Hepatocyte (in vitro differentiated cells): ENCODE data around the gene ACIN1.

Experiments used
- EZH2 ChIP-seq: fragments of 200-600 bp; sonication (generic); IDR thresholded peaks from 2 replicates; pipeline ENCODE4 v1.6.1; 2016; ENCODE audit warnings: antibody characterized with exemption, mild to moderate bottlenecking, borderline replicate concordance
- EZH2phosphoT487 ChIP-seq: fragments of 200-600 bp; sonication (generic); IDR thresholded peaks from one replicate; pipeline ENCODE4 v1.6.1; 2018; ENCODE audit warnings: antibody characterized with exemption, mild to moderate bottlenecking, low read depth, moderate library complexity; ENCODE audit not compliant: unreplicated experiment, severe bottlenecking

GRCh38 chr14:23009939-23010726, 84.8 kb downstream of the ACIN1 start, which contains the start of gene C14orf93:
- no peak for TF ChIP-seq EZH2
- no peak for TF ChIP-seq EZH2phosphoT487
